ENCODE data around the gene NADK2. TPM values are rescaled to one million over a fixed set of nuclear protein-coding genes. Genes with fewer than 3 reads are reported as not detected.

NADK2 gene
- total RNA-seq, 1 donor from 2014 or later, result 68.2 TPM

DNA sequence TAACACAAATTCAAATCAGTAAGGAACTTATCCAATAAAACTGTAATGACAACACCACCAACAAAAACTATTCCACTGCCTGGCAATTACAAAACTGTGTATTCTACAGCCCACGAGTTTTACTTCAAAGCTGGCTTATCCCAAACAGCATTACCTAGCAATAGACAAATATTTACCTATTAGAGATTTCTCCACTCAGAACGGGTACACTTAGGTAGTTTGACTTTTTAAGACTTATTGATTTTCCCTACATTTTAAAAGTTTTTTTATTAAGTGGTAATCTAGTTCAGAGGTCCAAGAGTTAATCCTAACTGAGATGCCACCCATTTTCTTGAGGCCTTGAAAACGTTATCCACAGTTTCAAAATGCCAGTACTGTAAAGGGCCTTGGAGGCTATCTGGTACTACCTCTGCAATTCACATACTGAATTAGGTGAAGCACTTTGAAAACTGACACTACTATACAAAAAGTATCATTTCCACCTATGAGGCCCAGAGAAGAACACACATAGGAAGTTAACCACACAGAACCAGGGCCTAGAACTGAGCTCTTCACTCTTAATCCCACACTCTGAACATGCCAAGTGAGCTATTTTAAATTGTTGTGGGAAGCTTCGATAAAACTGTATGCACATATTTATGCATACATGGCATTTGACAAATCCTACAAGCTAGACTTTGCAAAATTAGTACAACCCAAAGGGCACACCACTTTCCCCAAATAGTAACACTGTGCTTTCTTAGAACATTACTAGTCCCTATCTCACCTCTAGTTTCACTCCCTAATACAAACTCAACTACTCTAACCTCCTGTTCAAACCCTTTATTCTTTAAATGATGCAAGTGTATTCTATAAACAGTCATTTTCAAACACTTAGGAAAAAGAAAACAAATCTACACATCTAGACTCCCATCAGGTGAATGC, 2.1 kb downstream of the NADK2 start:
- Mint-ChIP-seq H3K27ac (no peak overlapping the region), H3K36me3 (peaks cover 6% of the 10 kb centered on the region)
- TF ChIP-seq, protein P1, sequence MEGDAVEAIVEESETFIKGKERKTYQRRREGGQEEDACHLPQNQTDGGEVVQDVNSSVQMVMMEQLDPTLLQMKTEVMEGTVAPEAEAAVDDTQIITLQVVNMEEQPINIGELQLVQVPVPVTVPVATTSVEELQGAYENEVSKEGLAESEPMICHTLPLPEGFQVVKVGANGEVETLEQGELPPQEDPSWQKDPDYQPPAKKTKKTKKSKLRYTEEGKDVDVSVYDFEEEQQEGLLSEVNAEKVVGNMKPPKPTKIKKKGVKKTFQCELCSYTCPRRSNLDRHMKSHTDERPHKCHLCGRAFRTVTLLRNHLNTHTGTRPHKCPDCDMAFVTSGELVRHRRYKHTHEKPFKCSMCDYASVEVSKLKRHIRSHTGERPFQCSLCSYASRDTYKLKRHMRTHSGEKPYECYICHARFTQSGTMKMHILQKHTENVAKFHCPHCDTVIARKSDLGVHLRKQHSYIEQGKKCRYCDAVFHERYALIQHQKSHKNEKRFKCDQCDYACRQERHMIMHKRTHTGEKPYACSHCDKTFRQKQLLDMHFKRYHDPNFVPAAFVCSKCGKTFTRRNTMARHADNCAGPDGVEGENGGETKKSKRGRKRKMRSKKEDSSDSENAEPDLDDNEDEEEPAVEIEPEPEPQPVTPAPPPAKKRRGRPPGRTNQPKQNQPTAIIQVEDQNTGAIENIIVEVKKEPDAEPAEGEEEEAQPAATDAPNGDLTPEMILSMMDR (IDR thresholded peaks at IDR 0.05), result no peak
- TF ChIP-seq EZH2 (IDR thresholded peaks at IDR 0.05), result no peak
- TF ChIP-seq EZH2phosphoT487 (IDR thresholded peaks at IDR 0.05), result no peak

DNA sequence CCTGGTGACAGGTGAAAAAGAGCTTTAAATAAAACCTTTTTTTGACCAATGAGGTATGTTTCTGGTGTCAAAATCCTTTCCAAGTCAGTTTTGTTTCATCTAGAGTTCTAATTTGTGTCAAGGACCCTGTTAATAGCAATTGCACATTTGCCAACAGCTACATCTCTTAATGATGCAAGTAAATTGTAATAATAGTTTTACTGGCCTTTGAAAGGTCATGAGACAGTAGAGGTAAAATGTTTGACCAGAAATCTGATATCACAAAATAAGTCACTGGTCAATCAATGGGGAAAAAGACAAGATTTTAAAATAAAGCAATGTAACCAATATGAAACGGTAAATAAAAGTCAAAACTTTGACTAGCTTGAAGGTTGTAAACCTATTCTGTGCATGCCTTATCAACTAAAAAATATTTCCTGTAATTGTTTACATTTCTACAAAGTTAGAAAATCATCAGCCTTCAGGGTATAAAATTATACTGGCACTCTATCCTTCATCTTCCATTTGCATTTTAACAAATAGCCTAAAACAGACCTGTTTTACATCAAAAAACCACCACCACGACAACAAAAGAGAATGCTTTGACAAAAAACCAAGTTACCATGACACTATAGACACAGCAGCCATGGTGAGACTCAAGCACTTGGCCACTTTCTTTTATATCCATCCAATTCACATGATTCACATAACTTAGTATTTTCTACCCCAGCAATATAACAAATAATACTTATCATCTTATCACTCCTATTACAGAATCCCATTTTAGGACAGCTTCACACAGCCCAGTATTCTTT, 3.0 kb downstream of the NADK2 start:
- H3K36me3 Mint-ChIP-seq, result peaks cover 7% of the 10 kb centered on the region
- Histone ChIP-seq H3K4me3 (no peak overlapping the region), H3K9me3 (ENCODE audit: low read depth) (no peaks in the 10 kb centered on the region), H4K20me1 (ENCODE audit: low read depth) (no peaks in the 10 kb centered on the region), H3K79me2 (ENCODE audit: low read depth) (peaks cover 72% of the 10 kb centered on the region), H3K36me3 (no peaks in the 10 kb centered on the region), H3K27ac (no peak overlapping the region), H3F3A (ENCODE audit: low read depth) (peaks cover 10% of the 10 kb centered on the region), H3K4me2 (no peak overlapping the region), H3K27me3 (no peaks in the 10 kb centered on the region), H3K9ac (no peak overlapping the region), H3K4me1 (no peaks in the 10 kb centered on the region), H2AFZ (replicated peaks) (no peak overlapping the region)
- peaks cover 4% of the 10 kb centered on the region for H3K27me3 Mint-ChIP-seq (ENCODE audit: insufficient read depth, low read depth)
- DNase-seq (ENCODE audit: low spot score), result no peak
- peaks cover 28% of the 10 kb centered on the region for H3K4me1 Mint-ChIP-seq
- no peak for TF ChIP-seq EZH2phosphoT487 (IDR thresholded peaks at IDR 0.05)
- TF ChIP-seq, protein P1 (IDR thresholded peaks at IDR 0.05), result no peak
- no peak for TF ChIP-seq EZH2 (IDR thresholded peaks at IDR 0.05)
- H3K4me3 Mint-ChIP-seq, result peak overlapping the region; percentile 35
- H3K27ac Mint-ChIP-seq, result peak overlapping the region; percentile 1
- H3K9me3 Mint-ChIP-seq, result peaks cover 3% of the 10 kb centered on the region

More for the DNA sequence above, 2.1 kb downstream of the NADK2 start:
- Mint-ChIP-seq H3K27me3 (ENCODE audit: insufficient read depth, low read depth) (peaks cover 4% of the 10 kb centered on the region), H3K4me3 (peak overlapping the region; percentile 91), H3K4me1 (peaks cover 31% of the 10 kb centered on the region), H3K9me3 (peaks cover 4% of the 10 kb centered on the region)
- no peak overlapping the region for H2AFZ ChIP-seq (replicated peaks)
- no peaks in the 10 kb centered on the region for H3K36me3 ChIP-seq
- peaks cover 10% of the 10 kb centered on the region for H3F3A ChIP-seq (ENCODE audit: low read depth)
- H3K79me2 ChIP-seq (ENCODE audit: low read depth), result peaks cover 68% of the 10 kb centered on the region
- H3K4me2 ChIP-seq, result peak overlapping the region; percentile 78
- no peak for DNase-seq (ENCODE audit: low spot score)
- no peaks in the 10 kb centered on the region for H4K20me1 ChIP-seq (ENCODE audit: low read depth)
- no peaks in the 10 kb centered on the region for H3K9me3 ChIP-seq (ENCODE audit: low read depth)
- H3K27ac ChIP-seq, result no peak overlapping the region
- H3K4me1 ChIP-seq, result no peaks in the 10 kb centered on the region
- H3K9ac ChIP-seq, result no peak overlapping the region
- peak overlapping the region; percentile 67 for H3K4me3 ChIP-seq
- no peaks in the 10 kb centered on the region for H3K27me3 ChIP-seq

DNA sequence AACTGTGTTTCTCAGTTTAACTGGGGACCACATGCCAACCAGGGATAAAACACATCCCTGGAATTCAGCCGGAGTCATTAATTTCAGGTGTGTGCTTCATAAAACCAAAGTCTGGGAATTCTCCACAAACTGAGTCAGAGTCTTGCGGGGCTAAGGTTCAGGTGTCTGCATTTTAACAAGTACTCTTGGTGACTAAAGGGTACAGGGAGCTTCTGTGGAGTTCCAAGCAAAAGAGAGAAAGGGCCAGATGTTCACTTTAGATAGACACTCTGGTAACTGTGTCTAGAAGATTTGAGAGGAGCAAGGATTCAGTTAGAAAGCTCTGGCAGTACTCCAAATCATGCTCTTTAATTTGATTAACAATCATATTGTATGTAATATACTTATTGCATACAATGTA, 4.0 kb downstream of the NADK2 start:
- DNase-seq (ENCODE audit: low spot score), result no peak
- peaks cover 10% of the 10 kb centered on the region for H3F3A ChIP-seq (ENCODE audit: low read depth)
- no peak overlapping the region for H3K27ac ChIP-seq
- H3K36me3 ChIP-seq, result no peaks in the 10 kb centered on the region
- H3K9me3 ChIP-seq (ENCODE audit: low read depth), result no peaks in the 10 kb centered on the region
- peaks cover 68% of the 10 kb centered on the region for H3K79me2 ChIP-seq (ENCODE audit: low read depth)
- peaks cover 24% of the 10 kb centered on the region for H3K4me1 Mint-ChIP-seq
- no peaks in the 10 kb centered on the region for H4K20me1 ChIP-seq (ENCODE audit: low read depth)
- no peak overlapping the region for H3K4me2 ChIP-seq
- peaks cover 4% of the 10 kb centered on the region for H3K27me3 Mint-ChIP-seq (ENCODE audit: insufficient read depth, low read depth)
- H3K4me3 Mint-ChIP-seq, result no peak overlapping the region
- no peak overlapping the region for H3K27ac Mint-ChIP-seq
- H2AFZ ChIP-seq (replicated peaks), result no peak overlapping the region
- TF ChIP-seq, protein P1 (IDR thresholded peaks at IDR 0.05), result no peak
- TF ChIP-seq EZH2phosphoT487 (IDR thresholded peaks at IDR 0.05), result no peak
- no peak for TF ChIP-seq EZH2 (IDR thresholded peaks at IDR 0.05)
- no peak overlapping the region for H3K4me3 ChIP-seq
- H3K4me1 ChIP-seq, result no peaks in the 10 kb centered on the region
- peaks cover 2% of the 10 kb centered on the region for H3K36me3 Mint-ChIP-seq
- H3K9me3 Mint-ChIP-seq, result no peaks in the 10 kb centered on the region
- no peak overlapping the region for H3K9ac ChIP-seq
- no peaks in the 10 kb centered on the region for H3K27me3 ChIP-seq

Data from neural progenitor cell (in vitro differentiated cells).